Renal cortical epithelial cell (primary cell): ENCODE data around the gene GPX7. TPM values are rescaled to one million over a fixed set of nuclear protein-coding genes. Genes with fewer than 3 reads are reported as not detected.

ENCODE experiments used
- DNase-seq: peaks from one replicate; pipeline ENCODE4 v3.0.0-alpha.2; 2011; ENCODE audit warnings: low read depth
- total RNA-seq: library from RNA; depleted of rRNA; stranded (reverse); fragments of >200 nt; gene quantifications from 2 replicates; pipeline ENCODE4 v1.2.3, GENCODE V29; 2014

Gene GPX7
- total RNA-seq, 1 donor from 2014 or later, result 23.7 TPM

GRCh38 chr1:52588027-52588426 is 14.1 kb upstream of the GPX7 start:
- DNase-seq, result no peak

GRCh38 chr1:52588535-52588934 is 13.6 kb upstream of the GPX7 start:
- no peak for DNase-seq

- peak; percentile 24 for DNase-seq
These were observed 11.9 kb upstream of the GPX7 start for GRCh38 chr1:52590266-52590665.

GRCh38 chr1:52592637-52593323 is 9.4 kb upstream of the GPX7 start:
- no peak for DNase-seq

GRCh38 chr1:52593495-52593894 is 8.7 kb upstream of the GPX7 start:
- DNase-seq, result no peak

- no peak for DNase-seq
These were observed 7.1 kb upstream of the GPX7 start for GRCh38 chr1:52595061-52595460.

- no peak for DNase-seq
These were observed 4.3 kb upstream of the GPX7 start for GRCh38 chr1:52597912-52598311.

GRCh38 chr1:52598729-52599128 is 3.4 kb upstream of the GPX7 start:
- no peak for DNase-seq

- peak; percentile 50 for DNase-seq
These were observed 2.9 kb upstream of the GPX7 start for GRCh38 chr1:52599236-52599635.

GRCh38 chr1:52600533-52601179 is 1.5 kb upstream of the GPX7 start:
- DNase-seq, result no peak

GRCh38 chr1:52601519-52601918 is 652 bp upstream of the GPX7 start:
- no peak for DNase-seq

GRCh38 chr1:52602856-52603600 is 857 bp downstream of the GPX7 start:
- no peak for DNase-seq

- DNase-seq, result no peak
These were observed 1.5 kb downstream of the GPX7 start for GRCh38 chr1:52603630-52604029.

GRCh38 chr1:52604063-52604770 is 2.0 kb downstream of the GPX7 start:
- DNase-seq, result peak; percentile 63

GRCh38 chr1:52613636-52614373 is 11.6 kb downstream of the GPX7 start:
- no peak for DNase-seq

- no peak for DNase-seq
These were observed 12.5 kb downstream of the GPX7 start for GRCh38 chr1:52614671-52615070.

- DNase-seq, result no peak
These were observed 13.4 kb downstream of the GPX7 start for GRCh38 chr1:52615489-52616042.

GRCh38 chr1:52621950-52622349 is 19.8 kb downstream of the GPX7 start:
- no peak for DNase-seq

- no peak for DNase-seq
These were observed 21.6 kb downstream of the GPX7 start for GRCh38 chr1:52623812-52624211.

- no peak for DNase-seq
These were observed 24.9 kb downstream of the GPX7 start for GRCh38 chr1:52627028-52627427.

- DNase-seq, result no peak
These were observed 26.6 kb downstream of the GPX7 start for GRCh38 chr1:52628614-52629324.
